Brain microvascular endothelial cell (primary cell): Measurements from ENCODE around the gene LIG3.

Experiments used
- DNase-seq: peaks from one replicate; pipeline ENCODE4 v3.0.0-alpha.2; 2020
- H3K27ac ChIP-seq: fragments of 250-450 bp; sonication (Bioruptor Pico); 2 replicates; pipeline ENCODE4 v1.5.1; 2020; ENCODE audit warnings: mild to moderate bottlenecking, moderate library complexity
- H3K27me3 ChIP-seq: fragments of 250-450 bp; sonication (Bioruptor Pico); replicated peaks from 2 replicates; pipeline ENCODE4 v1.5.1; 2020; ENCODE audit warnings: mild to moderate bottlenecking
- H3K36me3 ChIP-seq: fragments of 250-450 bp; sonication (Bioruptor Pico); replicated peaks from 2 replicates; pipeline ENCODE4 v1.5.1; 2020; ENCODE audit warnings: mild to moderate bottlenecking
- H3K4me3 ChIP-seq: 2 replicates; pipeline ENCODE4 v1.5.1; 2011; ENCODE audit warnings: low read depth, mild to moderate bottlenecking, control low read depth, low read length, moderate library complexity
- in situ Hi-C: cut with HindIII; loops from 2 replicates; pipeline ENCODE4 v1.10.0; 2017; ENCODE audit warnings: low sequenced_read_pairs, low pct_ligation_motif_present
- TF ChIP-seq, protein P1 (sequence below): IDR thresholded peaks from 2 replicates; pipeline ENCODE4 v1.5.1; 2011; ENCODE audit warnings: low read depth, mild to moderate bottlenecking, moderate library complexity, low read length, control low read depth, inconsistent platforms; ENCODE audit errors: missing control alignments

The LIG3 gene

DNA sequence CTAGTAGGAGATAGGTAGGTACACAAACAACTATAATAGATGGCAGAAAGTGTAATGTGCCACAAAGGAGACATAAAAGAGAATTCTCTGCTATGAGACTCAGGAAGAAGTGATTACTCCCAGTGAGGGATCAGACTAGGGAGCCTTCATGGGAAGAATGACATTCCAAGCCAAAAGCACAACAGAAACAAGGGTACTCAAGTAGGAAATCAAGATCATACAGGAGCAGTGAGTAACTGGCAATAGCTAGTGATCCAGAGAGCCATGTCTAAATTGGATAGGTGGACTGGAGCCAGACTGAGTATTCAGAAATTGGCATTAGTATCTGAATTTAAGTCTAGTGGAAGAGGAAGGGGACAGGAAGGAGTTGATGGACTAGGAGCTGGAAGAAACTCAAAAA is 72.5 kb downstream of the LIG3 start:
- peak overlapping the region; percentile 1 for H3K27ac ChIP-seq
- no peak for DNase-seq
- in situ Hi-C loops = no loop called here

DNA sequence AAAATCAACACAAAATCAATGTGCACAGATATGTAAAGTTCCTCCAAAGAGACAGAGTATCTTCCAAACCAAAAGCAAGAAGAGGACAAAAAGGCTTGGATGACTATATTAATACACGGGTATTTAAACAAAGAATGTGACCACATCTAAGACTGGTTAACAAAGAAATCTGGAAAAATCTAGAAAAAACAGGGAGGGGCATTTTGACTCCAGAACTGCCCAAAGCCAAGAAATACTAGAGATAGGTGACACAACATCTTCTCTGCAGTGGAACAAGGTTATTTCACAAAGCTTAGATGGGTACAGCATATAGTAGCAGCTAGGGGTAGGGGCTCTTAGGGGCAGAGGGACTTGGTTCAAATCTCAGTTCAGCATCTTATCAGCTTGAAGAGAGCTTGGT is 72.9 kb downstream of the LIG3 start:
- H3K27ac ChIP-seq = no peak overlapping the region
- H3K36me3 ChIP-seq = no peaks in the 10 kb centered on the region
- TF ChIP-seq, protein P1, sequence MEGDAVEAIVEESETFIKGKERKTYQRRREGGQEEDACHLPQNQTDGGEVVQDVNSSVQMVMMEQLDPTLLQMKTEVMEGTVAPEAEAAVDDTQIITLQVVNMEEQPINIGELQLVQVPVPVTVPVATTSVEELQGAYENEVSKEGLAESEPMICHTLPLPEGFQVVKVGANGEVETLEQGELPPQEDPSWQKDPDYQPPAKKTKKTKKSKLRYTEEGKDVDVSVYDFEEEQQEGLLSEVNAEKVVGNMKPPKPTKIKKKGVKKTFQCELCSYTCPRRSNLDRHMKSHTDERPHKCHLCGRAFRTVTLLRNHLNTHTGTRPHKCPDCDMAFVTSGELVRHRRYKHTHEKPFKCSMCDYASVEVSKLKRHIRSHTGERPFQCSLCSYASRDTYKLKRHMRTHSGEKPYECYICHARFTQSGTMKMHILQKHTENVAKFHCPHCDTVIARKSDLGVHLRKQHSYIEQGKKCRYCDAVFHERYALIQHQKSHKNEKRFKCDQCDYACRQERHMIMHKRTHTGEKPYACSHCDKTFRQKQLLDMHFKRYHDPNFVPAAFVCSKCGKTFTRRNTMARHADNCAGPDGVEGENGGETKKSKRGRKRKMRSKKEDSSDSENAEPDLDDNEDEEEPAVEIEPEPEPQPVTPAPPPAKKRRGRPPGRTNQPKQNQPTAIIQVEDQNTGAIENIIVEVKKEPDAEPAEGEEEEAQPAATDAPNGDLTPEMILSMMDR = no peak
- no peak overlapping the region for H3K4me3 ChIP-seq
- DNase-seq = no peak
- in situ Hi-C loops = no loop called here
- H3K27me3 ChIP-seq = no peaks in the 10 kb centered on the region

More for the DNA sequence above, 72.5 kb downstream of the LIG3 start:
- H3K27me3 ChIP-seq = no peaks in the 10 kb centered on the region
- TF ChIP-seq, protein P1 = no peak
- no peak overlapping the region for H3K4me3 ChIP-seq
- H3K36me3 ChIP-seq = no peaks in the 10 kb centered on the region

DNA sequence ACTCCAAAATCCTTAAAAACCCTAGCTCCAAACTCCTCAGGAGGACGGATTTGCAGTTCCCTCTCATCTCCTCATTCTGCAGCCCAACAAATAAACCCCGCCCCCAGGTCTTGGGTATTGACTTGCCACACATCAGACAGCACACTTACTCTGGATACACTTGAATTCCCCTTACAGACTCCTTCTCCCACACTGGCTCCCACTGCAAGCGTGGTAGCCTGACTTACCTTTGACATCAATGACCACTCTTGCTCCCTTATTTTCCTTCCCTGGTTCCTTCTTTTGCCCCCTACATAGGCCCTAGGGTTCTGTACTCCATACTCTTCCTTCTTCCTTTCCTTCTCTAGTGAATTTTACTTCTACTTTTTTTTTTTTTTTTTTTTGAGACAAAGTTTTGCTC is 75.7 kb downstream of the LIG3 start:
- Histone ChIP-seq H3K27me3 (no peaks in the 10 kb centered on the region), H3K27ac (no peak overlapping the region), H3K4me3 (no peak overlapping the region), H3K36me3 (no peaks in the 10 kb centered on the region)
- TF ChIP-seq, protein P1 = no peak
- DNase-seq = no peak
- in situ Hi-C loops = no loop called here

DNA sequence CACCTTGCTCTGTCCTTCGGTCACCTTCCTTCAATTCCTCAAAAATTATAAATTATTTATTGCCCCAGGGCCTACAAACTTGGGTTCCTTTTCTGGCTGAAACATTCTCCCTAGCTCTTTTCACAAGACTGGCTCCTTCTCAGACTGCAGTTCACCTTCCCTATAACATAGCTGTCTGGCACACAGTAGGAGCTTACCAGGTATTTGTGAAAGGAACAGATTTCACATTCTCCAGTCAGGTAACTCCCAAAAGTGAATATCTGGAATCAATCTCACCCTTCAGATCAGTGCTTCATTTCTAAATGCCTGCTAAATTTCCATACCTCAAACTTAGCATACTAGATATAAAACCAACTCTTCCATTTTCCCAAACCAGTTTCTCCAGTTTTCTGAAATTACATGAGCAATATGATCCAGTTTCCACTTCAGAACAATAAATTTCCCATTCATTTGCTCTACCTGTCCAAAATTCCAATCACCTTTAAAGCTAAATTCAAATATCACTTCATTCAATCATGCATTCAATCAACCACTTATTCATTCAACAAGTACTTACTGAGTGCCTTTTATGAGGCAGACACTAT is 77.1 kb downstream of the LIG3 start:
- TF ChIP-seq, protein P1 = no peak

More for the DNA sequence above, 77.1 kb downstream of the LIG3 start:
- no peak for DNase-seq
- Histone ChIP-seq H3K27me3 (no peaks in the 10 kb centered on the region), H3K27ac (no peak overlapping the region), H3K4me3 (no peak overlapping the region), H3K36me3 (peaks cover 4% of the 10 kb centered on the region)
- in situ Hi-C loops = no loop called here
